H1 (cell line): Measurements from ENCODE around the gene DNAJC7. TPM values are rescaled to one million over a fixed set of nuclear protein-coding genes. Genes with fewer than 3 reads are reported as not detected.

ENCODE experiments used
- CTCF ChIA-PET: fragments of 300-600 bp; sonication (Branson Sonifier 250); formaldehyde crosslinking; loops from one replicate; lab custom pipeline; 2021; ENCODE audit not compliant: partially characterized antibody; lab: Charles Lee
- POLR2A ChIA-PET: fragments of 300-600 bp; sonication (Branson Sonifier 250); formaldehyde crosslinking; loops from one replicate; lab custom pipeline; 2021; ENCODE audit warnings: inconsistent platforms; ENCODE audit not compliant: partially characterized antibody; lab: Charles Lee
- DNase-seq, 2 experiments: peaks; one replicate each; pipeline versions ENCODE4 v3.0.0 to v3.0.0-alpha.2; 2010 to 2022; ENCODE audit warnings: low spot score in 2 of 2, low read depth in 1 of 2, mixed read lengths in 1 of 2
- FAIRE-seq: peaks from 2 replicates; lab custom pipeline; 2011; peaks lifted over from hg19 to GRCh38; lab: Jason Lieb, UNC
- H2AFZ ChIP-seq: 2 replicates; pipeline ENCODE4 v1.8.1; 2012; ENCODE audit warnings: low read length, inconsistent platforms
- H2AK5ac ChIP-seq: 2 replicates; pipeline ENCODE4 v1.6.1; 2013; ENCODE audit warnings: low read depth, low read length
- H2BK120ac ChIP-seq: replicated peaks from 2 replicates; pipeline ENCODE3; 2013; ENCODE audit warnings: low read depth, low read length, inconsistent platforms
- H2BK12ac ChIP-seq: 2 replicates; pipeline ENCODE4 v1.6.1; 2013; ENCODE audit warnings: low read depth, low read length
- H2BK15ac ChIP-seq: 2 replicates; pipeline ENCODE4 v1.6.1; 2013; ENCODE audit warnings: low read length
- H2BK20ac ChIP-seq: 2 replicates; pipeline ENCODE4 v1.6.1; 2013; ENCODE audit warnings: low read length
- H2BK5ac ChIP-seq: 2 replicates; pipeline ENCODE4 v1.6.1; 2013; ENCODE audit warnings: low read depth, low read length
- H3K14ac ChIP-seq: 2 replicates; pipeline ENCODE4 v1.6.1; 2013; ENCODE audit warnings: inconsistent platforms; ENCODE audit not compliant: insufficient read length
- H3K18ac ChIP-seq: 2 replicates; pipeline ENCODE4 v1.6.1; 2013; ENCODE audit warnings: low read length; ENCODE audit errors: extremely low read depth
- H3K23ac ChIP-seq: 2 replicates; pipeline ENCODE4 v1.6.1; 2013; ENCODE audit warnings: inconsistent platforms; ENCODE audit not compliant: insufficient read length
- H3K23me2 ChIP-seq: 2 replicates; pipeline ENCODE4 v1.6.1; 2013; ENCODE audit warnings: low read depth, low read length
- H3K27ac ChIP-seq: 2 replicates; pipeline ENCODE4 v1.6.1; 2011; ENCODE audit warnings: low read depth, low read length, inconsistent platforms
- H3K27me3 ChIP-seq, 4 experiments: replicated peaks in 1 of 4; 1 replicate in 1 of 4; 2 replicates in 3 of 4; pipeline versions ENCODE4 v1.6.1 to v1.8.1; 2011 to 2013; ENCODE audit warnings: low read length in 3 of 4, mild to moderate bottlenecking in 3 of 4, inconsistent platforms in 2 of 4, mixed read lengths in 2 of 4, moderate library complexity in 1 of 4; ENCODE audit not compliant: control insufficient read depth in 3 of 4, insufficient read depth in 3 of 4; ENCODE audit errors: extremely low read depth in 1 of 4
- H3K36me3 ChIP-seq, 4 experiments: 2 replicates each; pipeline versions ENCODE4 v1.6.1 to v1.8.1; 2011 to 2013; ENCODE audit warnings: mild to moderate bottlenecking in 4 of 4, low read length in 3 of 4, moderate library complexity in 2 of 4, control low read depth in 1 of 4, inconsistent platforms in 1 of 4; ENCODE audit not compliant: insufficient read depth in 4 of 4, control insufficient read depth in 2 of 4
- H3K4ac ChIP-seq: replicated peaks from 2 replicates; pipeline ENCODE3; 2013; ENCODE audit warnings: low read length, low read depth, mixed read lengths, inconsistent platforms; ENCODE audit not compliant: insufficient read length
- H3K4me1 ChIP-seq, 4 experiments: replicated peaks in 1 of 4; 1 replicate in 1 of 4; 2 replicates in 3 of 4; pipeline versions ENCODE4 v1.6.1 to v1.8.1; 2011 to 2013; ENCODE audit warnings: low read length in 3 of 4, inconsistent platforms in 2 of 4, mixed read lengths in 1 of 4; ENCODE audit not compliant: insufficient read depth in 4 of 4, control insufficient read depth in 3 of 4
- H3K4me2 ChIP-seq, 2 experiments: 2 replicates each; pipeline versions ENCODE4 v1.6.1 to v1.8.1; 2011 to 2013; ENCODE audit warnings: low read depth in 2 of 2, low read length in 2 of 2, control low read depth in 1 of 2, inconsistent platforms in 1 of 2, mild to moderate bottlenecking in 1 of 2; ENCODE audit not compliant: insufficient read depth in 1 of 2
- H3K4me3 ChIP-seq, 4 experiments: fragments of 200-600, 300-600 bp in 1 of 4; sonication (generic), shearing (Covaris generic), sonication (Bioruptor Twin) in 1 of 4; 2 replicates each; pipeline versions ENCODE4 v1.5.1 to v1.8.1; 2011 to 2016; ENCODE audit warnings: low read length in 4 of 4, low read depth in 3 of 4, control low read depth in 2 of 4, inconsistent platforms in 2 of 4, mild to moderate bottlenecking in 2 of 4, mixed read lengths in 1 of 4, moderate library complexity in 1 of 4; ENCODE audit not compliant: insufficient read depth in 2 of 4; ENCODE audit errors: extremely low read depth in 1 of 4
- H3K56ac ChIP-seq: replicated peaks from 2 replicates; pipeline ENCODE3; 2013; ENCODE audit warnings: low read depth, mild to moderate bottlenecking, mixed read lengths, low read length, inconsistent platforms; ENCODE audit not compliant: insufficient read length
- H3K79me1 ChIP-seq: 2 replicates; pipeline ENCODE4 v1.6.1; 2013; ENCODE audit warnings: low read depth, low read length, control low read depth
- H3K79me2 ChIP-seq, 2 experiments: 2 replicates each; pipeline versions ENCODE4 v1.6.1 to v1.8.1; 2012 to 2013; ENCODE audit warnings: low read length in 2 of 2, mild to moderate bottlenecking in 2 of 2, inconsistent platforms in 1 of 2; ENCODE audit not compliant: insufficient read depth in 2 of 2, control insufficient read depth in 1 of 2
- H3K9ac ChIP-seq, 4 experiments: replicated peaks in 1 of 4; 1 replicate in 1 of 4; 2 replicates in 3 of 4; pipeline versions ENCODE4 v1.6.1 to v1.8.1; 2011 to 2013; ENCODE audit warnings: low read depth in 3 of 4, low read length in 3 of 4, control low read depth in 2 of 4, mild to moderate bottlenecking in 2 of 4, moderate library complexity in 2 of 4, inconsistent platforms in 1 of 4; ENCODE audit errors: extremely low read depth in 1 of 4
- H3K9me3 ChIP-seq, 2 experiments: 2 replicates each; pipeline versions ENCODE4 v1.6.1 to v1.8.1; 2012 to 2013; ENCODE audit warnings: mild to moderate bottlenecking in 2 of 2, moderate library complexity in 2 of 2, control low read depth in 1 of 2, inconsistent platforms in 1 of 2, low read depth in 1 of 2, low read length in 1 of 2, mixed read lengths in 1 of 2; ENCODE audit not compliant: insufficient read depth in 2 of 2
- H4K20me1 ChIP-seq, 2 experiments: replicated peaks in 1 of 2; 2 replicates each; pipeline versions ENCODE3 to v1.8.1; 2011 to 2013; ENCODE audit warnings: inconsistent platforms in 2 of 2, low read length in 2 of 2, mild to moderate bottlenecking in 1 of 2; ENCODE audit not compliant: insufficient read depth in 2 of 2, control insufficient read depth in 1 of 2
- H4K5ac ChIP-seq: 2 replicates; pipeline ENCODE4 v1.6.1; 2013; ENCODE audit warnings: low read length, low read depth, mixed read lengths, inconsistent platforms; ENCODE audit not compliant: insufficient read length
- H4K8ac ChIP-seq: 2 replicates; pipeline ENCODE4 v1.8.0; 2013; ENCODE audit warnings: mild to moderate bottlenecking, moderate library complexity, low read length, inconsistent platforms; ENCODE audit not compliant: insufficient read depth; ENCODE audit errors: extremely low read depth
- H4K91ac ChIP-seq: replicated peaks from 2 replicates; pipeline ENCODE3; 2013; ENCODE audit warnings: low read length, mixed read lengths, inconsistent platforms; ENCODE audit not compliant: insufficient read length
- HDAC2 ChIP-seq, 2 experiments: fragments of 300-600 bp in 1 of 2; sonication (generic) in 1 of 2; IDR thresholded peaks; 2 replicates each; pipeline ENCODE4 v1.6.1; 2011 to 2012; ENCODE audit warnings: low read depth in 2 of 2, low read length in 2 of 2, mild to moderate bottlenecking in 2 of 2, moderate library complexity in 2 of 2, borderline replicate concordance in 1 of 2, inconsistent platforms in 1 of 2
- NRF1 ChIP-seq: IDR thresholded peaks from 2 replicates; pipeline ENCODE4 v1.6.1; 2011; ENCODE audit warnings: mild to moderate bottlenecking, low read depth, low read length, improper control_type of control experiment
- ZNF274 ChIP-seq: IDR thresholded peaks from 2 replicates; pipeline ENCODE4 v1.7.0; 2012; ENCODE audit warnings: low read length, borderline replicate concordance; ENCODE audit errors: extremely low read depth
- WGBS, 2 experiments: shearing (Covaris generic) in 1 of 2; methylation state at CpG; one replicate each; pipeline versions ENCODE4 v1.1.6 to v1.1.7; 2013 to 2015; ENCODE audit warnings: low lambda C conversion rate in 2 of 2, mixed read lengths in 2 of 2, inconsistent platforms in 1 of 2, low coverage in 1 of 2, missing lambda C conversion rate in 1 of 2; ENCODE audit not compliant: insufficient replicate concordance in 2 of 2, insufficient coverage in 1 of 2, insufficient read length in 1 of 2; ENCODE audit errors: extremely low coverage in 1 of 2, missing lambda C conversion rate in 1 of 2; 5-methylcytosine and 5-hydroxymethylcytosine counted together
- polyA plus RNA-seq, 7 experiments: library from polyadenylated mRNA; depleted of rRNA in 3 of 7; stranded (reverse) in 5 of 7; unstranded in 2 of 7; fragments of >200 nt in 5 of 7; fragments of 200-250 nt in 2 of 7; gene quantifications; 1 replicate in 5 of 7; 2 replicates in 1 of 7; 4 replicates in 1 of 7; pipeline versions ENCODE4 v1.2.1 to v1.2.3, GENCODE V29; 2011 to 2013; ENCODE audit warnings: missing spikeins in 2 of 7, mixed read lengths in 2 of 7
- total RNA-seq: library from RNA; stranded (reverse); fragmentation: NEBNext Ultra II Directional; extraction: Animal tissue kit (Norgen Biotek cat#: 25700); gene quantifications from 2 replicates; pipeline ENCODE4 v1.2.1, GENCODE V29; 2021

Gene DNAJC7
- total and polyA plus RNA-seq, 2 of the 8 experiments (the other 6 are each of a cell fraction or from before 2014, with no cell fraction given): 31.0 to 148 TPM

DNA sequence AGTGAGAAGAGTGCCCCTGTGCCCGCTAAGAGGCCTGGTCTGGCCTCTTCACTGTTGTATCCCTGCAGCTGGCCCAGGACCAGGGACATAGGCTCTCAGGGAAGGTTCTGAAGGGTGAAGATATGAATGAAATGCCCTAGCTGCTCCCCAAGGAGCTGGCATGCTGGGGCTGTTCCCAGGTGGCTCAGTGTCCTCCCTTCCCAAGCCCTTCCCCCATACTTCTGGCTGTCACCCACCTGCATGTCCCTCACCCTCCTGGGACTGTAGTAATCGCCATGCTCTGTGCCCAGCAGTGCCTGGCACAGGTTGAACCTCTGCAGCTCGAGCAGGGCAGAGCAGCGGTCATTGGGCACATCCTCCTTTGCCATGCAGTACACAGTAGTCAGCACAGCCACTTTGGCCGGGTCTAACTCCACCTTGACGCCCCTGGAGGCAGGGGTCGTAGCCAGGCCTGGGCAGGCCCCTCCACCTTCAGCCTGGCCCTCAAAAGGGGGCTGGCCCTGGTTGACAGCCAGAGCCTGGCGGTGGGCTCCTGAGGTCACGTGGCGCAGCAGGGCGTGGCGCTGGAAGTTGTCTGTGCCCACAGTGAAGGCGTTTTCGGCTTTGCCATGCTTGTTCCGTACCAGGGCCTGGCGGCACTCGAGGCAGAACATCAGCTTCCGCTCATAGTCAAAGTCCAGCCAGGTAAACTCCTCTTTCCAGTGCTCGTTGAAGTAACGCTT, 25.5 kb upstream of the DNAJC7 start:
- no peak for DNase-seq
- H2AFZ ChIP-seq: no peak overlapping the region
- H3K36me3 ChIP-seq: no peaks in the 10 kb centered on the region
- H3K56ac ChIP-seq: no peak overlapping the region
- no peak for TF ChIP-seq ZNF274
- TF ChIP-seq HDAC2 (IDR thresholded peaks at IDR 0.05; ENCODE audit: borderline replicate concordance in 1 of 2, low read depth in 2 of 2, low read length in 2 of 2): no peak
- TF ChIP-seq NRF1: no peak
- TF ChIP-seq, all 59 proteins: peak for 0
- no peak overlapping the region for H2AK5ac ChIP-seq
- H3K9me3 ChIP-seq: no peaks in the 10 kb centered on the region
- no peak overlapping the region for H4K5ac ChIP-seq
- ChIA-PET POLR2A (interaction anchor here (0.6 kb wide), 1 partner anchor 387 kb away, joined by 3 read pairs; no protein-coding TSS in a partner anchor), CTCF (interaction anchor here (0.6 to 38.8 kb wide), 7 partner anchors 12 to 1406 kb away, joined by 3 to 1084 read pairs (median 6); partner anchors contain the start of genes DHX58, HSPB9, KAT2A and ZNF385C)
- H3K4me1 ChIP-seq: peaks cover 0 to 3% (median 1%) of the 10 kb centered on the region in 4 experiments; a peak in 2 of 7 replicates
- no peak overlapping the region for H3K18ac ChIP-seq
- no peaks in the 10 kb centered on the region for H3K79me1 ChIP-seq
- H3K23ac ChIP-seq: no peak overlapping the region
- no peak overlapping the region for H3K4ac ChIP-seq
- H3K23me2 ChIP-seq: no peaks in the 10 kb centered on the region
- H3K79me2 ChIP-seq: no peaks in the 10 kb centered on the region
- H3K27me3 ChIP-seq: no peaks in the 10 kb centered on the region
- H4K20me1 ChIP-seq: no peaks in the 10 kb centered on the region
- H3K4me2 ChIP-seq: no peak overlapping the region
- no peak for FAIRE-seq
- no peak overlapping the region for H2BK120ac ChIP-seq
- H3K14ac ChIP-seq: no peak overlapping the region
- H3K9ac ChIP-seq: no peak overlapping the region
- 89% methylated on average over 19 of the region's 20 CpGs; no CpG with 5 or more reads in 1 of the 2 experiments for WGBS, 2 experiments
- no peak overlapping the region for H3K4me3 ChIP-seq
- no peak overlapping the region for H2BK15ac ChIP-seq
- H3K27ac ChIP-seq: no peak overlapping the region
- no peak overlapping the region for H2BK20ac ChIP-seq
- no peak overlapping the region for H2BK12ac ChIP-seq
- no peak overlapping the region for H2BK5ac ChIP-seq
- no peak overlapping the region; the same call in 1 of the 2 replicates for H4K8ac ChIP-seq
- no peak overlapping the region for H4K91ac ChIP-seq
